GM18951 (cell line): ENCODE results near the gene ITGA7.
"Not testable (repeated sequence)": the region's sequence is repeated elsewhere in the genome, so short reads cannot be mapped to it uniquely, and the experiment has no call there.

Source experiments
- POLR2A ChIP-seq: IDR thresholded peaks from 4 replicates; pipeline ENCODE4 v1.6.1; 2011; ENCODE audit warnings: mild to moderate bottlenecking; ENCODE audit not compliant: insufficient read length, insufficient read depth; ENCODE audit errors: extremely low read depth
- in situ Hi-C: fragments of 300-500 bp; cut with MboI; formaldehyde crosslinking; loops from one replicate; pipeline ENCODE4 v1.12.0; 2022; ENCODE audit warnings: low sequenced_read_pairs, mixed read lengths, inconsistent platforms; ENCODE audit not compliant: unreplicated experiment

Gene ITGA7

DNA sequence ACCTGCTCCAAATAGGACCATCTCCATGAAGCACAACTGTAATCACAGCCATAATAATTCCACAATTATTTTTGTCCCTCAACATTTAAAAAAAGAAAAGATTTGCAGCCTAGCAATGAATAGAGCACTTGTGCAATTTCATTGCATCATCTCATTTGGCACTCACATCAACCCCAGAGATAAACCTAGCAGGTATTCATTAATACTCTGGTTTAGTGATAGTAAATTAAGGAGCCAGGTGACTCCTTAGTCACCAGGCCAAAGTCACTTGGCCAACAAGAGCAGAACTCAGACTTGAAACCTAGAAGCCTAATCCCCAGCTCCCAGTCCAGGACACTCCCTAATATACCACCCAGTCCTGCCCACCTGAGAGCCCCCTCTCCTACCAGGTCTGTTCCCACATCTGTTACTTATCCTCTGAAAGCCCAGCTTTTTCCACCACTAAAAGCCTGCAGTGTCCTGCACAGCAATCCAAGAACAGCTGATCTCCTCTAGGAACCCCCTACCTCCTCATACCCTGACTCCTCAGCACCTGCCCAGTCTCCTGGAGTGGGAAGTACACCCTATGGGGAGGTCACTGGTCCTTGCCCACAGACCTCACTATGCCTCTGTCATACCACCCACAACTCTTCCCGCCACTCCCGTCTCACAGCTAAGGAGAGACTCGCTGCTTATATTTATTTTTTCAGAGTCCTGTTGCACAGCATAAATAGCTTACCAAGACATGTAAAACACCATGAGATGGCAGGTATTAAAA is 48.9 kb downstream of the ITGA7 start:
- TF ChIP-seq POLR2A, result no peak
- in situ Hi-C loops, result no loop called here

DNA sequence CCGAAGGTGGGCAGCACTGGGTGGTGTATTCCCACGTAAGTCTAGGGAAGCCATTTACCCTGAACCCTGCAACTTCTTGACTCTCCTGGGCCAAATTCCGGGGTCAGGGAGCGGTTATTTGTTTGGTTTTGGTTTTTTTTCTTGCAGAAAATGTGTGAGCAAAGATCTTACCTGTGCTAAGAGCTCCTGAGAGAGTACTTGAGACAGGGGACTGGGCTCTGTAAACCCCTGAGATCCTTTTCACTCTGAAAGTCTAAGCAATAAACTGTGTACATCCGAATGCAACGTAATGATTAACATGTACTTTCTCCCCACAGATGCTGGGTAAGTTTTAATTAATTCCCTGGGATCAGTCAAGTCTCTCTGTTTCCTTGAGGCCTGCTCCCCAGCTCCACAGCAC is 49.5 kb downstream of the ITGA7 start:
- in situ Hi-C loops, result no loop called here
- TF ChIP-seq POLR2A, result no peak

DNA sequence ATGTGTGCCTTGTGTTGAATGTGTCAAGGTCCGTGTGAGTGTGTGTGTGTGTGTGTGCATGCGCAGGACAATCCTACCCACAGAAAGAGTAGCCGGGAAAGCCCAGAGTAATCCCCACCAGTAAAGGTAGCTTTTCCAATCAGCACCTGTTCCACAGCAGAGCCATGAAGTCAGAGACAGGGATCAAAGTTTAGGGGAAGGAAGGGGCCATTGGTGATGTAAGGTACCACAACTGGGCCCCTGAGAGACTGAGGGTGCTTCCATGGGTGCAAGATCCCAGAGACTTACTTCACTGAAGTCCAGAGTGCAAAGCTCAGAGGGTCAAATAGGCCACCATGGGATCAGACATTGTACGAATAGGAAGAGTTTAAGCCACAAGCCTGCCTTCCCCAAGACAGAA is 50.5 kb downstream of the ITGA7 start:
- in situ Hi-C loops, result no loop called here
- no peak for TF ChIP-seq POLR2A

DNA sequence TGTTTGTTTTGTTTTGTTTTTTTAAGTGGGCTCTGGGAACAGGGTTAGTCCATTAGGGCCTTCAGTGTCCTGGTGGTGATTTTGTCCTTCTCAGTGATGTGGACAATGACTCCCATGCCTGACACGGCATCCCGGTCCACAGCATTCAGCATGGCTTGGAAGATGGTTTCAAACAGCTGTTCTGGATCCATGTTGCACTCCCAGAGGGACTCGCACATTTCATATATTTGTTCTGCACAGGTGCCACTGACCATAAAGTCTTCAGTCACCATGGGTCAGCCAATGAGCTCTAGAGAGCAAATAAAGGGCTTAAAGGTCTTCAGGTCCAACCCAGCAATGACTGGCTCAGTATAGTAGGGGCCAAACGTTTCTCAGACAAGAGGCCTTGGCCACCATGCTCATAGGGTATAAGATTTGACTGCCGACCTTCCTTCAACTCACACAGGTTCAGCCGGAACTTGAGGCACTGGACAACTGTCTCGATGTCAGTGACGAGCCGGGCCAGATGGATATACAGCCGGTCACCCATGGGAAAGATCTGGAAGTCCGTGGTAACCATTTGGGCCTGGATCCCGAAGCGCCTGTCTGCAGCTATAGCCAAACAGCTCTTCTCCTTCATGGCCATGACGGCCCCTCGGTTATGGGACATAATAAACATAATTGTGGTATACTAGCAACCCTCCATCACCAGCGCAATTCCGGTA is 53.0 kb downstream of the ITGA7 start:
- TF ChIP-seq POLR2A, result no peak
- in situ Hi-C loops, result no loop called here

DNA sequence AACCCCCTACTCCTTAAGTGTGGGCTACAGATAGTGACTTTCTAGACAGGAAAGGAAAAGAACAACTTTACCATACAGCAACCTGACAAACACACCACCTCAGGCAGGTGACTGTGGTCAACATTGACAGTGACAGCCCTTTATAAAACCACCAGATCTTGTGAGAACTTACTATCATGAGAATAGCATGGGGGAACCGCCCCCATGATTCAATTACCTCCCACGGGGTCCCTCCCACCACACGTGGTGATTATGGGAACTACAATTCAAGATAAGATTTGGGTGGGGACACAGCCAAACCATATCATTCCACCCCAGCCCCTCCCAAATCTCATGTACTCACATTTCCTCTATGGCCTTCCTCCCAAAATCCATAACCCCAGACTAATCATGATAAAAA is 54.7 kb downstream of the ITGA7 start:
- in situ Hi-C loops, result no loop called here
- no peak for TF ChIP-seq POLR2A

DNA sequence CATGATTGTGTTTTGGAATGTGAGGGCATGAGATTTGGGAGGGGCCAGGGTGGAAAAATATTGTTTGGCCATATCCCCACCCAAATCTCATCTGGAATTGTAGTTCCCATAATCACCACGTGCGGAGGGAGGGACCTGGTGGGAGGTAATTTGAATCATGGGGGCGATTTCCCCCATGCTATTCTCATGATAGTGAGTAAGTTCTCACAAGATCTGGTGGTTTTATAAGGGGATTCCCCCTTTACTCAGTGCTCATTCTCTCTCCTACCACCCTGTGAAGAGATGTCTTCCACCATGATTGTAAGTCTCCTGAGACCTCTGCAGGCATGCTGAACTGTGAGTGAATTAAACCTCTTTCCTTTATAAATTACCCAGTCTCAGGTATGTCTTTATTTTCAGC is 55.4 kb downstream of the ITGA7 start:
- no peak for TF ChIP-seq POLR2A
- in situ Hi-C loops, result no loop called here

DNA sequence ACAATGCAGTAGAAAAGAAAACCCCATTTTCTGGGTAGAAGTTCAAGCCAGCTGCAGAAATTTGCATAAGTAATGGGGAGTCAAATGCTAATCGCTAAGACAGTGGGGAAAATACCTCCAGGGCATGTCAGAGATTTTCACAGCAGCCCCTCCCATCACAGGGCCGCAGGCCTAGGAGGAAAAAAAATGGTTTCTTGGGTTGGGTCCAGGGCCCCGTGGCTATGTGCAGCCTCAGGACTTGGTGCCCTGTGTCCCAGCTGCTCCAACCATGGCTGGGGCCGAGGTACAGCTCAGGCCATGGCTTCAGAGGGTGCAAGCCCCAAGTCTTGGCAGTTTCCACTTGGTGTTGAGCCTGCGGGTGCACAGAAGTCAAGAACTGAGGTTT is 56.4 kb downstream of the ITGA7 start:
- no peak for TF ChIP-seq POLR2A
- in situ Hi-C loops, result no loop called here

DNA sequence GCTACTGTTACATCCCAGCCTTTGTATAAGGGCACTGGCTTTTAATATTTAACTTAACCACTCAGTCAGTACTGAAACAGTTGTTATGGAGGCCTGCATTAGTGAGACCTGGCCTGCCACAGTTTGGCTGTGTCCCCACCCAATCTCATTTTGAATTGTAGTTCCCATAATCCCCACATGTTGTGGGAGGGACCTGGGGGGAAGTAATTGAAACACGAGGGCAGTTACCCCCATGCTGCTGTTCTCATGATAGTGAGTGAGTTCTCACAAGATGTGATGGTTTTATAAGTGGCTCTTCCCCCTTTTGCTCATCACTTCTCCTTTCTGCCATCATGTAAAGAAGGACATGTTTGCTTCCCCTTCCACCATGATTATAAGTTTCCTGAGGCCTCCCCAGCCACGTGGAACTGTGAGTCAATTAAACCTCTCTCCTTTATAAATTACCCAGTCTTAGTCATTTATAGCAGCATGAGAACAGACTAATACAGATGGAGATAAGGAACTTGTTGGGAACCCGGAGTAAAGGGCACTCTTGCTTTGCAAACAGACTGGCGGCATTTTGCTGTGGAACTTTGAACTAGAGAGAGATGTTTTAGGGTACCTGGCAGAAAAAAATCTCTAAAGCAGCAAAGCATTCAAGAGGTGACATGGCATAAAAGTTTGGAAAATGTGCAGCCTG is 56.9 kb downstream of the ITGA7 start:
- in situ Hi-C loops, result not testable (repeated sequence)

DNA sequence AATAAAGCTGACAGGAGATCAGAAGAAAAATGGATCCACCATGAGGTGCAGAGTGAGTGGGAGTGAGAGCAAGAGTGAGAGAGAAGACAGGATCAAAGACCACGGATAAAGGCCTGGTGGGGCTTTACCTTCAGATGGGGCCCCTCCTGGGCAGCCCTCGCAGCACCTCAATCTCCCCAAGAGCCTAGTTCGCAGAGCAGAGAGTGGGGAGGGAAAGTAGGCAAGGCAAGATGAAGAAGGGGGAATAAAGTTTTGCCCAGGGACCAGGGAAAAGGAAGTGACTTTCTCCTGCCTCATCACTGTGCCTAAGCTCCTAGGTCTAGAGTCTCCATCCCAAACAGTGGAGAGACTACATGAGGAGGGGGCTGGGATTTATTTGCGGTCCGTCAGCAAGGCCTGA is 60.7 kb downstream of the ITGA7 start:
- TF ChIP-seq POLR2A, result no peak
- in situ Hi-C loops, result no loop called here

DNA sequence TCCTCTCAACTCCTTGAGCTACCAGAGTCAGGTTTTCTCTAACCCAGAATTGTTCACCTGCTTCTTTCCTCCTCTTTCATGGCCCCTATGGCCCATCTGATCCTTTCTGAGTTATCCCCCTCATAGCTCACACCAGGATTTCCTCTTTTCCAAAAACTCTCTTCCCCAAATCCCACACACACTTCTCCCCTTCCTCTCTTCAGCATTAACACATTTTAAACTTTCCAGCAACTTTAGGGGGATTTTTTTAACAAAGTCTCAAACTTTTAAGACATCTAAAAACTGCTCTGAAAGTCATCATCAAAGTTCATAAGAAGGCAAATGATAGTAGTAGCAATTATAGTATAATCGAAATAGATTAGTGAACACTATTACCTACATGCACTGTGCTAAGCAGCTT is 63.1 kb downstream of the ITGA7 start:
- in situ Hi-C loops, result no loop called here

DNA sequence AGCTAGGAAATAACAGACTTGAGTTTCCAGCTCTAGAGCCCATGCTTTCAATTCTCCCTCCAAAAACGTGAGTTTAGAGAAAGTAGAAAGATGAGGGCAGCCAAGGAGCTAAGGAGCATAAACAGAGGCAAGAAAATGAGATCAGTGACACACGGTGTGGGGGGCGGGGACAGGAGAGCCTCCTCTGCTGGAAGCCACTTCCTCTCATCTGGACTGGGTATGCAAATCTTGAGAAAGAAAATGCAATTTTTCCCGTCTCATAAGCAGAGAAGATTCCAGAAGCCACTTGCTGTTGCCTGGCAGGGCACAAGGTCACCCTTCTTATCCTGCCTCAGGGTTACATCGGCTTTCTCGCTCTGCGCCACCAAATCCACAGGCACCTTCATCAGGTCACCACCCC is 65.0 kb downstream of the ITGA7 start:
- no peak for TF ChIP-seq POLR2A
- in situ Hi-C loops, result no loop called here

More for the DNA sequence above, 63.1 kb downstream of the ITGA7 start:
- no peak for TF ChIP-seq POLR2A

DNA sequence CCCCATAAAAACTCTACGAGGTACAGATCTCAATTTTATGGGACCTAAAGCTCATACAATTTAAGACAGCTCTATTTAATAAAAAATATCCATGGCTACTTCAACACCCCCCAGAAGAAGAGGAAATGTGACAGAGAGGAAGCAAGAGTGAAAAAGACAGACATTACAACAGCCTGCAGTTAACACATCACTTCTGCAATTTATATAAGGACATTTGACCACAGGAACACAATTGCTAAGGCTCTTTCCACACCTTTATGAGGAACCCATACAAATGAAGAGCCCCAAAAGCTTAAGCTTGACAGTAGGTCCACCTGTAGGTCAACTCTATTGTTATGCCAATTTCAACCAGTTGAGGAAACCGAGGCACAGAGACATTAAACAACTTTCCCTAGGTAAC is 65.4 kb downstream of the ITGA7 start:
- no peak for TF ChIP-seq POLR2A
- in situ Hi-C loops, result no loop called here

DNA sequence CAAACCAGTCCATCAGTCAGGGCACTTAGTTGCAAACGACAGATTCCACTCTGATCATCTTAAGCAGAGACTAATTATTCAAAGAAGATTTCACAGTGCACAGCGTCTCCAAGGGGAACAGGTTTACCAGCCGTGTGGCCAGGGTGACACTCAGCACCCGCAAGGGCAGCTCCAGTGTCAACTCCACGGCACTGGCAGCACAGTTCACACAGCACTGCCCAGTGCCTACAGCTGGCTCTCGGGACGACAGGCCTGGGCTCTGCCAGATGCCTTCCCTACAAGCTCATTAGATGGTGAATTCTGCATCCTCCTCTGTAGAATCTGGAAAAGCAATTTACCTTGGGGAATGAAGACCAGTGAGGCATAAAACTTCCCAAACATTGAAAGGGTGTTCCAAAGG is 66.1 kb downstream of the ITGA7 start:
- no peak for TF ChIP-seq POLR2A
- in situ Hi-C loops, result no loop called here

DNA sequence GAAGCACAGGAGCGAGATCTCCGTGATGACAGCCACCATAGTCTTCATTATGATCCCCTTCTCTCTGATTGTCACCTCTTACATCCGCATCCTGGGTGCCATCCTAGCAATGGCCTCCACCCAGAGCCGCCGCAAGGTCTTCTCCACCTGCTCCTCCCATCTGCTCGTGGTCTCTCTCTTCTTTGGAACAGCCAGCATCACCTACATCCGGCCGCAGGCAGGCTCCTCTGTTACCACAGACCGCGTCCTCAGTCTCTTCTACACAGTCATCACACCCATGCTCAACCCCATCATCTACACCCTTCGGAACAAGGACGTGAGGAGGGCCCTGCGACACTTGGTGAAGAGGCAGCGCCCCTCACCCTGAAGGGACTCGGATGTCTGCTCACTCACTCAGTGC is 70.2 kb downstream of the ITGA7 start:
- in situ Hi-C loops, result no loop called here
- no peak for TF ChIP-seq POLR2A
